Spleen (tissue), 7 donors: ENCODE data around the gene ITIH4.

ENCODE experiments used
- CTCF ChIP-seq, 11 experiments: fragments of 200-600 bp in 7 of 11; fragments of 450-650 bp in 4 of 11; sonication (generic) in 4 of 11; IDR thresholded peaks in 8 of 11; conservative IDR thresholded peaks in 3 of 11; 1 replicate in 7 of 11; 2 replicates in 4 of 11; pipeline versions ENCODE4 v1.4.0 to v1.8.0; 2016 to 2021; ENCODE audit warnings: antibody characterized with exemption in 11 of 11, inconsistent platforms in 4 of 11, mild to moderate bottlenecking in 1 of 11
- POLR2A ChIP-seq, 3 donors: fragments of 450-650 bp; IDR thresholded peaks; one replicate each; pipeline ENCODE4 v1.5.1; 2017; ENCODE audit warnings: antibody characterized with exemption in 3 of 3, mild to moderate bottlenecking in 1 of 3
- POLR2AphosphoS5 ChIP-seq, 3 donors: sonication (generic); formaldehyde crosslinking; IDR thresholded peaks; one replicate each; pipeline ENCODE4 v1.5.1; 2017; ENCODE audit warnings: antibody characterized with exemption in 3 of 3
- donor health status: DM: no; HTN: no; CAD: no; lungs with moderate emphysema.
- donor health status: DM: no; HTN: no; CAD: no.
- donor health status: DM: no; HTN: no; CAD: no.

- TF ChIP-seq CTCF (IDR thresholded peaks at IDR 0.05 in 8 of 11, conservative IDR thresholded peaks at IDR 0.05 in 3 of 11) (no peak), POLR2AphosphoS5 (IDR thresholded peaks at IDR 0.05) (no peak), POLR2A (IDR thresholded peaks at IDR 0.05) (no peak)
Measured at GRCh38 chr3:52841211-52841980, 10.9 kb upstream of the ITIH4 start.
